Erythroblast (primary cell): ENCODE measurements around the gene CDSN.

Source experiments
- GATA1 ChIP-seq: IDR thresholded peaks from 2 replicates; pipeline ENCODE4 v1.6.1; 2011; ENCODE audit warnings: low read depth, mild to moderate bottlenecking, control low read depth, low read length, moderate library complexity
- POLR2A ChIP-seq: IDR thresholded peaks from 2 replicates; pipeline ENCODE4 v1.6.1; 2011; ENCODE audit warnings: mild to moderate bottlenecking, low read length

GRCh38 chr6:31125586-31126363 is 5.5 kb upstream of the CDSN start:
- TF ChIP-seq POLR2A, result no peak
- TF ChIP-seq GATA1, result no peak
